Cerebellar nuclear complex (tissue), 1 donor: Measurements from ENCODE around the gene SPRN.
"Not testable (repeated sequence)": the region's sequence is repeated elsewhere in the genome, so short reads cannot be mapped to it uniquely, and the experiment has no call there.

Source experiments
- DNase-seq, 2 experiments: peaks; one replicate each; lab custom pipeline; 2025; lab: John Stamatoyannopoulos, UW

SPRN gene

GRCh38 chr10:133456041-133456951 is 31.9 kb upstream of the SPRN start:
- no peak for DNase-seq

- no peak for DNase-seq
Measured at GRCh38 chr10:133455611-133456031, 31.2 kb upstream of the SPRN start.

DNA sequence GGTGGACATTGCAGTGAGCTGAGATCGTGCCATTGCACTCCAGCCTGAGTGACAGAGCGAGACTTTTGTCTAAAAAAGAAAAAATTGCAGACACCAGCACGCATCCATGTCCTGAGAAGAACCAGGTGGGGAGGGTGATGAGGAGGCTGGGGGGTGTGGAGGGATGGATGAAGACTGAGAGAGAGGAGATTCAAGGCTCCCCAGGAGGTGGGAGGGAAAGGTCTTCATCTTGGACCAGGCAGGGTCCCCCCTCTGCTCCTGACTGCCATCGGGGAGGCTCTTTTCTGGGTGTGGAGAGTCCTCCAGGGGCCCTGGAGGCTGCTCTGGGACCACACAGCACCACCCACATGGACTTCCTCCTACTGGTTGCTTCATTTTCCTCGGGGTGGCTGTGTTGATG is 30.8 kb upstream of the SPRN start:
- no peak for DNase-seq

DNA sequence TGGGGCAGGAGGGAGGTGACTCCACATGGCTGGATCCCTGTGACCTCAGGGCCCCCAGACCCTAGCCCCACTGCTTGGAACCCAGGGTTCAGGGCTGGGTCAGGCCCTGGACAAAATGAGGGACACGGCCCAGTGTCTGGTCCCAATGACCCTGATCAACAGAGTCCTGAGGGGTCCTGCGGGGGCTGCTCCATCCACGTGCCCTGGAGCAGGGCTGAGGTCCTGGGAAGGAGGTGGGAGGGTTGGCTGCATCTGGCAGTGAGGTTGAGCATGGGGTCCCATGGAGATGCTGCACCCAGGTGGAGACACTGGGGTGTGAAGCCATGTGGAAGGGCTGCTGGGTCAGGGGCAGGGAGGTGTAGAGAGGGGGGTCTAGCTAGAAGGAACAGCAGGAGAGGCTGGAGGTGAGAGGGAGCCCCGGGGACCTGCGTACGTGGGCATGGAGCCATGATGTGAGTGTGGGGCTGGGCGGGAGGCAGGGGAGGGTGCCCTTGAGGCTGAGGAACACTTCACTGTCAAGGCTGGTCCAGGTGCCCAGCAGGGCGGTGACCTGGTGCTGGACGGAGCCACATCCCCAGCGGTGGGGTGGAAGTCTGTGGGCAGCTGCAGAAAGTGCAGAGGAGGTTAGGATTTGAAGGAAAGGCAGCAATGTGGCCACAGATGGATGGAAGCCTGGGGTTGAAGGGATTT is 29.9 kb upstream of the SPRN start:
- DNase-seq, result no peak

- DNase-seq, result no peak
Measured at GRCh38 chr10:133453516-133454203, 29.2 kb upstream of the SPRN start, which contains the start of gene SCART1. Gene SCART1, plus strand, starts transcription at chr10:133453945. Its CDS starts 53 bp downstream, at chr10:133453998.

DNA sequence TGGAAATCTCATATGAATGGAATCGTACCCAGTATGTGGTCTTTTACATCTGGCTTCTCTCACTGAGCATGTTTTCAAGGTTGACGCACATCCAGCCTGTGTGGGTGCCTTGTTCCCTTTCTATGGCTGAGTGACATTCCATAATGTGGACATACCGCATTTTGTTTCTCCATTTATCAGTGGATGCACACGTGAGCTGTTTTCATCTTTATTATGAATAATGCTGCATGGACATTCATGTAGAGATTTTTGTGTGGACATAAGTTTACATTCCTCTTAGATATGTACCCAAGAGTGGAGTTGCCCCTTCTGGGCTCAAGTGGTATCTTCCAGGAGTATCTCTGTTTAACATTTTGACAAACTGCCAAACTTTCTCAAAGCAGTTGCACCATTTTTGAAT is 28.0 kb upstream of the SPRN start:
- no peak for DNase-seq

- DNase-seq, result no peak
Measured at GRCh38 chr10:133451346-133451745, 26.9 kb upstream of the SPRN start.

- no peak for DNase-seq
Measured at GRCh38 chr10:133448120-133448519, 23.7 kb upstream of the SPRN start.

- DNase-seq, result no peak
Measured at GRCh38 chr10:133446979-133447378, 22.6 kb upstream of the SPRN start.

DNA sequence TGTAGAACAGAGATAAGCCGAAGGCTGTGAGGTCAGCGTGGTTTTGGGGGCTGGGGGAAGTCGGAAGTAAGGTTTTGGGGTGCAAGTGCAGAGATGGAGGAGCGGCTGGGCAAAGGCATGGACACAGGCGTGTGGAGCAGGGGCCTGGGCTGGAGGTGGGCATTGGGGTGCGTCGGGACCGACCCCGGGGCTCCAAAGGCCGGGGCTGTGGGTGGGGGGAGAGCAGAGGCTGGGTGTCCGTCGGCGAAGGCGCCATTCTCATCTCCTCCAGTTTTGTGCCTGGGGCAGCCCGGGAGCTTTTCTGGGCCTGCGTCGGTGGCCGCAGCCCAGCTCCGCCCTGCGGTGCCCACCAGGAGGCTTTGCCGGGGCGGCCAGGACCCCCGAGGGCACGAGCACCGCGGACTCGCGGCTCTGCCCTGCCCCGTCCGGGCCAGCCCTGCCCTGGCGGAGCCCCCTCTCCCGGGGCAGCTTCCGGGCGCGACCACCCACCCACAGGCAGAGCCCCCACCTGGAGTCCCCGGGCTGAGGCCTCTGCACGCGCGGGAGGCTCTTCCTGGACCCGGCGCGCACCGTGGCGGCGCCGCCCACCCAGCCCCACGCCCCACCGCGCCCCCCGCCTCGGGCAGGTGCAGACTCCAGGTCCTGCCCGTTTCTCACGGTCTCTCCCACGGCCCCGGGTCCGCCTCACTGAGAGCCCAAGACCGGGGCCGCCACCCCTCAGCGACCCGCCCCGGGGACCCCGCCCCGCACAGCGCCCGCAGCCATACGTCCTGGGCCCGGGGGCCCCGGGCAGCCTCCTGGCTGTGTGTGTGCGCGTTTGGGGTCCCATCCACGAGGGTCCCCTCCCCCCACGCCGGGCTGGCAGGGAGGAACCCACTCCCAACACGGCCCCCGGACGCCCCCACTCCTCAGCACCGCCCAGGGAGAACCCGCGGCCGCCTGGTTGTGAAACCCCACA is 21.6 kb upstream of the SPRN start:
- DNase-seq, result no peak

DNA sequence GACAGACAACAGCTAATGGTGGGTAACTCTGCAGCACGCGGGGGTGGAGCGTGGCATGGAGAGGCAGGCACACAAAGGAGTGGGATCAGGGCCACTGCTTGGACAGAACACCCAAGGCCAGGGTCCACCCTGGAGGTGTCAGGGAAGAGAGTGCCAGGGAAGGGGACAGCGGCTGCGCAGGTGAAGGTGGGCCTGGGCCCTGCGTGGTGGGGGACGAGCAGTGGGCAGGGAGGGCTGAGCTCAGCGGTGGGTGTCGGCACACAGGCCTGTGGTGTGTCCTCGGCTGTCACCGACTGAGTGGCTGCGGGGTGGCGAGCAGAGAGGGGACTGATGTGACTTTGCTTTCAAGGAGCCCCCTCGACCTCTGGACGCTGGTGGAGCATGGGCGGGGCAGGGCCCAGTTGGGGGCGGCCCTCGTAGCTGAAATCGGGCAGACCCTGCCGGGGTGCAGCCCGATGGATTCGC is 20.9 kb upstream of the SPRN start:
- DNase-seq, result no peak

- no peak for DNase-seq
Measured at GRCh38 chr10:133444342-133445267, 20.2 kb upstream of the SPRN start.

GRCh38 chr10:133442967-133443924 is 18.8 kb upstream of the SPRN start:
- DNase-seq, result no peak

DNA sequence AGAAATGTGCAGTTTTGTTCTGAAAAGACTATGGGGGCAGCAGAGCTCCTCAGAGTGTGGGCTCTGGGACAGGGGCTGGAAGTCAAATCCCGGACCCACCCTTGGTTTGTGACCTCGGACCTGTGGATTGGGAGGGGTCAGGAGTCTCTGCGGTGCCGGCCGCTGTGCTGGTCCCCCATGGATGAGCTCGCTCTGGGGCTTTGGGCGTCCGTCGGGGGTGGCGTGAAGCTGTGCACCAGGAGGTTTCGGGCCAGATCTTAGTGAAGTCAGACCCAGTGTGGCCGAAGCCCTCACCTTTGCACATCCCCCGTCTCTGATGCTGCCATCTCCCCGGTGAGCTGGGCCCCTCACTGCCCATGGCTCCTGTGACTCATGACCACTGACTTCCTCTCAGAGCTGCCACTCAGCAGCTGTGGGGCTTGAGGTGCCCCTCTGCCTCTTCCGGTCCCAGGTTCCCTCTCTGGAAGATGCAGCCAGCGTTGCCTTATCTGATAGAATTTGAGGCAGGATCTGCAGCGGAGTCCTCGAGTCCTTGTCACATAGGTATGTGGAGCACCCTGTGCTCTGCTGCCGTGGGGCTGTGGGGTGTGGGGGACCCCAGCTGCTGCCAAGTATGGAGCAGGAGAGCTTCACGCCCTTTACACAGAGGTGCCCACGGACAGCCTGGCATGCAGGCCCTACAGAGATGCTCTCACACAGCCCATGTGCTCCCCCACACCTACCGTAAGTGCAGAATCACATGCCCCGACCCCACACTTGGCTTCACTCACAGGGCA is 18.0 kb upstream of the SPRN start:
- no peak for DNase-seq

- DNase-seq, result no peak
Measured at GRCh38 chr10:133441780-133442179, 17.4 kb upstream of the SPRN start.

DNA sequence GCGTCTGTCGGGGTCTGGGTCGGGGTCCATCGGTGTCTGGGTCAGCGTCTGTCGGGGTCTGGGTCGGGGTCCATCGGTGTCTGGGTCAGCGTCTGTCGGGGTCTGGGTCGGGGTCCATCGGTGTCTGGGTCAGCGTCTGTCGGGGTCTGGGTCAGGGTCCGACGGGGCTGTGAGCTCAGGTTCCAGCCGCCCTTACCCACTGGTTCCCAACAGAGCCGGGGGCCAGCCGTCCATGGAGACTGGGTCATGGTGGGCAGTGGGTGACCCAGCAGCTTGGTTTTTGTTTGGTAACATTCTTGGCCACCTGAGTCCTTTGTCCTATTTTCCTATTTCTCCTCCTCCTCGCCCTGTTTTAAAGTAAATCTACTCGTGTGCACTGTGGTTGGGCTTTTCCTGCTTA is 16.9 kb upstream of the SPRN start:
- not testable (repeated sequence) for DNase-seq

GRCh38 chr10:133440633-133441285 is 16.3 kb upstream of the SPRN start:
- no peak for DNase-seq
